Neural cell (in vitro differentiated cells): Measurements from ENCODE around the gene ABCF2.

Experiments used
- EP300 ChIP-seq: fragments of 450-650 bp; conservative IDR thresholded peaks from 2 replicates; pipeline ENCODE4 v1.6.1; 2014; ENCODE audit warnings: antibody characterized with exemption, mild to moderate bottlenecking, moderate library complexity; ENCODE audit not compliant: poor library complexity, severe bottlenecking
- EZH2 ChIP-seq: fragments of 200-600, 300-800 bp; shearing (Covaris generic), sonication (generic); IDR thresholded peaks from 2 replicates; pipeline ENCODE4 v1.6.1; 2014; ENCODE audit warnings: antibody characterized with exemption, low read length, borderline replicate concordance, mild to moderate bottlenecking; ENCODE audit not compliant: insufficient read depth, poor library complexity, severe bottlenecking
- POLR2AphosphoS5 ChIP-seq: IDR thresholded peaks from 2 replicates; pipeline ENCODE4 v1.6.1; 2012
- RAD21 ChIP-seq: fragments of 450-650 bp; conservative IDR thresholded peaks from 2 replicates; pipeline ENCODE4 v1.6.1; 2014; ENCODE audit warnings: antibody characterized with exemption, mild to moderate bottlenecking, moderate library complexity
- SMC3 ChIP-seq: fragments of 450-650 bp; conservative IDR thresholded peaks from 2 replicates; pipeline ENCODE4 v1.6.1; 2014; ENCODE audit warnings: antibody characterized with exemption, mild to moderate bottlenecking, moderate library complexity; ENCODE audit not compliant: poor library complexity
- TAF1 ChIP-seq: IDR thresholded peaks from 2 replicates; pipeline ENCODE4 v1.6.1; 2012; ENCODE audit warnings: low read depth
- TF ChIP-seq, protein P1 (sequence below): fragments of 450-650 bp; IDR thresholded peaks from 2 replicates; pipeline ENCODE4 v1.5.1; 2014; ENCODE audit warnings: antibody characterized with exemption, mild to moderate bottlenecking, moderate library complexity; ENCODE audit not compliant: poor library complexity, severe bottlenecking
- TF ChIP-seq, protein P2 (sequence below): IDR thresholded peaks from 2 replicates; pipeline ENCODE4 v1.6.1; 2012; ENCODE audit warnings: borderline replicate concordance

DNA sequence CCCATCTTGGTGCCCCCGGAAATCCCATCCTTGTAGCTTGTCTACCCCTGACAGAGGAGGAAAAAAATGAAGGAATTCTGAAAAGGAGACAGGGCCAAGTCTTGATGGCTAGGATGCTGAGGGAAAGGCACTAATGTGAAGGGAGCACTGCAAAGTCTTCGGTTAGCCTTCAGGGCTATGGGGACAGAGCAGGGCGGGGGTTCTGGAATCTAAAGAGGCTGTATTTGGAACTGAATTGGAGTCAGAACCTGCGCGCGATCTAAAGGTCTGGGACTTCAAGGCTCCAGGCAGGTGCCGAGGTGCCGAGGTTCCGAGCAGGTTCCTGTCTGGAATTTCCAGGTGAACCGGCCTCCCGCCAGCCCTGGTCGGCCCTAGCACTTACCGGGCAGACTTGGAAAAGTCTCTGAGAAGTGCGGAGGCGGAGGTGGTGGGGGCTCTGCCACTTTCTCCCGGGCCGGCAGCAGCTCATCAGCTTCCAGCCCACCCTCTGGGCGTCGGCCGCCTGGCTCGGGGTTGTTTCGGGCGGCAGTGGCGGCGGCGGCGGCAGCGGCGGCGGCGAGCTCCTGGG lies 60.3 kb downstream of the ABCF2 start:
- TF ChIP-seq, protein P1, sequence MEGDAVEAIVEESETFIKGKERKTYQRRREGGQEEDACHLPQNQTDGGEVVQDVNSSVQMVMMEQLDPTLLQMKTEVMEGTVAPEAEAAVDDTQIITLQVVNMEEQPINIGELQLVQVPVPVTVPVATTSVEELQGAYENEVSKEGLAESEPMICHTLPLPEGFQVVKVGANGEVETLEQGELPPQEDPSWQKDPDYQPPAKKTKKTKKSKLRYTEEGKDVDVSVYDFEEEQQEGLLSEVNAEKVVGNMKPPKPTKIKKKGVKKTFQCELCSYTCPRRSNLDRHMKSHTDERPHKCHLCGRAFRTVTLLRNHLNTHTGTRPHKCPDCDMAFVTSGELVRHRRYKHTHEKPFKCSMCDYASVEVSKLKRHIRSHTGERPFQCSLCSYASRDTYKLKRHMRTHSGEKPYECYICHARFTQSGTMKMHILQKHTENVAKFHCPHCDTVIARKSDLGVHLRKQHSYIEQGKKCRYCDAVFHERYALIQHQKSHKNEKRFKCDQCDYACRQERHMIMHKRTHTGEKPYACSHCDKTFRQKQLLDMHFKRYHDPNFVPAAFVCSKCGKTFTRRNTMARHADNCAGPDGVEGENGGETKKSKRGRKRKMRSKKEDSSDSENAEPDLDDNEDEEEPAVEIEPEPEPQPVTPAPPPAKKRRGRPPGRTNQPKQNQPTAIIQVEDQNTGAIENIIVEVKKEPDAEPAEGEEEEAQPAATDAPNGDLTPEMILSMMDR: no peak
- no peak for TF ChIP-seq TAF1
- TF ChIP-seq, protein P2, sequence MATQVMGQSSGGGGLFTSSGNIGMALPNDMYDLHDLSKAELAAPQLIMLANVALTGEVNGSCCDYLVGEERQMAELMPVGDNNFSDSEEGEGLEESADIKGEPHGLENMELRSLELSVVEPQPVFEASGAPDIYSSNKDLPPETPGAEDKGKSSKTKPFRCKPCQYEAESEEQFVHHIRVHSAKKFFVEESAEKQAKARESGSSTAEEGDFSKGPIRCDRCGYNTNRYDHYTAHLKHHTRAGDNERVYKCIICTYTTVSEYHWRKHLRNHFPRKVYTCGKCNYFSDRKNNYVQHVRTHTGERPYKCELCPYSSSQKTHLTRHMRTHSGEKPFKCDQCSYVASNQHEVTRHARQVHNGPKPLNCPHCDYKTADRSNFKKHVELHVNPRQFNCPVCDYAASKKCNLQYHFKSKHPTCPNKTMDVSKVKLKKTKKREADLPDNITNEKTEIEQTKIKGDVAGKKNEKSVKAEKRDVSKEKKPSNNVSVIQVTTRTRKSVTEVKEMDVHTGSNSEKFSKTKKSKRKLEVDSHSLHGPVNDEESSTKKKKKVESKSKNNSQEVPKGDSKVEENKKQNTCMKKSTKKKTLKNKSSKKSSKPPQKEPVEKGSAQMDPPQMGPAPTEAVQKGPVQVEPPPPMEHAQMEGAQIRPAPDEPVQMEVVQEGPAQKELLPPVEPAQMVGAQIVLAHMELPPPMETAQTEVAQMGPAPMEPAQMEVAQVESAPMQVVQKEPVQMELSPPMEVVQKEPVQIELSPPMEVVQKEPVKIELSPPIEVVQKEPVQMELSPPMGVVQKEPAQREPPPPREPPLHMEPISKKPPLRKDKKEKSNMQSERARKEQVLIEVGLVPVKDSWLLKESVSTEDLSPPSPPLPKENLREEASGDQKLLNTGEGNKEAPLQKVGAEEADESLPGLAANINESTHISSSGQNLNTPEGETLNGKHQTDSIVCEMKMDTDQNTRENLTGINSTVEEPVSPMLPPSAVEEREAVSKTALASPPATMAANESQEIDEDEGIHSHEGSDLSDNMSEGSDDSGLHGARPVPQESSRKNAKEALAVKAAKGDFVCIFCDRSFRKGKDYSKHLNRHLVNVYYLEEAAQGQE: no peak
- TF ChIP-seq POLR2AphosphoS5: no peak
- no peak for TF ChIP-seq EP300
- TF ChIP-seq EZH2: no peak
- TF ChIP-seq RAD21: no peak
- TF ChIP-seq SMC3: no peak
